Esophagus squamous epithelium (tissue), 5 donors: ENCODE data around the gene BRSK2. TPM values are rescaled to one million over a fixed set of nuclear protein-coding genes. Genes with fewer than 3 reads are reported as not detected.
A peak's percentile ranks its signal among the peaks of the same experiment; 100 is the strongest.

ENCODE experiments used
- DNase-seq: peaks from one replicate; lab custom pipeline; 2025; lab: John Stamatoyannopoulos, UW
- H3K27ac ChIP-seq, 4 donors: fragments of 200-600 bp; sonication (generic); one replicate each; pipeline ENCODE4 v1.5.1; 2016 to 2019; ENCODE audit warnings: mild to moderate bottlenecking in 1 of 4
- H3K27me3 ChIP-seq, 4 donors: fragments of 200-600 bp; sonication (generic); 1 replicate in 3 of 4; 2 replicates in 1 of 4; pipeline versions ENCODE4 v1.5.1 to v1.6.0; 2017 to 2021; ENCODE audit warnings: antibody characterized with exemption in 1 of 4
- H3K36me3 ChIP-seq, 3 donors: fragments of 200-600 bp; sonication (generic); one replicate each; pipeline ENCODE4 v1.5.1; 2016 to 2019
- H3K4me1 ChIP-seq, 3 donors: fragments of 200-600 bp; sonication (generic); one replicate each; pipeline ENCODE4 v1.5.1; 2017 to 2019
- H3K4me3 ChIP-seq, 4 donors: fragments of 200-600 bp; sonication (generic); 1 replicate in 3 of 4; 2 replicates in 1 of 4; pipeline ENCODE4 v1.5.1; 2016 to 2019; ENCODE audit warnings: mild to moderate bottlenecking in 2 of 4, moderate library complexity in 1 of 4
- H3K9me3 ChIP-seq, 3 donors: fragments of 200-600 bp; sonication (generic); one replicate each; pipeline ENCODE4 v1.5.1; 2016 to 2019
- CTCF ChIP-seq, 6 experiments: fragments of 450-650 bp in 4 of 6; fragments of 200-600 bp in 2 of 6; sonication (generic) in 2 of 6; IDR thresholded peaks; one replicate each; pipeline ENCODE4 v1.5.1; 2016 to 2019; ENCODE audit warnings: antibody characterized with exemption in 6 of 6, mild to moderate bottlenecking in 4 of 6, moderate library complexity in 4 of 6
- POLR2A ChIP-seq, 4 donors: fragments of 450-650 bp; IDR thresholded peaks; one replicate each; pipeline ENCODE4 v1.6.1; 2017; ENCODE audit warnings: antibody characterized with exemption in 4 of 4, mild to moderate bottlenecking in 4 of 4, moderate library complexity in 3 of 4
- WGBS, 2 donors: methylation state at CpG; one replicate each; pipeline ENCODE4 v1.1.5; 2018; 5-methylcytosine and 5-hydroxymethylcytosine counted together
- intact Hi-C: fragments of 100-400 bp; cut with DNase I; formaldehyde crosslinking; loops from one replicate; pipeline ENCODE4 v1.15.0; 2022
- total RNA-seq, 4 donors: library from RNA; depleted of rRNA; stranded (reverse); fragments of >200 nt; gene quantifications; one replicate each; pipeline ENCODE4 v1.1.0, GENCODE V29; 2016
- donor health status: DM: yes; HTN: yes; CAD: no.

The BRSK2 gene
- total RNA-seq, 4 donors from 2014 or later: 0.23 to 1.3 (median 0.35) TPM; not detected in 1

DNA sequence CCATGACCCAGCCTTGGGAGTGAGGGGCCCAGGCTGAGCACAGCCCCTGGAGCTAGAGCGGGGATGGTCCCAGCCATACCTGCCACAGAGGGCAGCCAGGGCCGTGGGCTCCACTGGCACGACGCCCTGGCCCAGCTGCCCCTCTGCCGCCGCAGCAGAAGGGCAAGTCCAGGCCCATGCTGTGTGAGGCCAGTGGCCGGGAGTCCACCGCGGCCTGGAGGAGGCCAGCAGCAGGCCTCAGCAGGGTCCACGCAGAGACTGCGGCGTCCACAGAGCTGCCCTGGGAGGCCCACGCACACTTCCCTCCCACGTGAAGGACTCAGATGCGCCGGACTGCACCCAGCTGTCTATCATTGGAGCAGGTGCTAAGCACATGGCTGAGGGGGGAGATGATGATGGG, 73.3 kb downstream of the BRSK2 start:
- H3K27me3 ChIP-seq: peaks cover 0 to 31% (median 3%) of the 10 kb centered on the region in 4 donors
- peaks cover 0 to 38% (median 0%) of the 10 kb centered on the region in 3 donors for H3K36me3 ChIP-seq
- no peak overlapping the region for H3K4me3 ChIP-seq
- 83% methylated on average over 2 of the region's 16 CpGs; no CpG with 5 or more reads in 1 of the 2 donors for WGBS, 2 donors
- H3K4me1 ChIP-seq: peaks cover 0 to 46% (median 14%) of the 10 kb centered on the region in 3 donors
- no peak for DNase-seq
- H3K9me3 ChIP-seq: no peaks in the 10 kb centered on the region
- TF ChIP-seq CTCF (IDR thresholded peaks at IDR 0.05) (no peak), POLR2A (IDR thresholded peaks at IDR 0.05) (no peak)
- intact Hi-C loops: no loop called here
- peak overlapping the region in 2 of 4 donors; percentile 15 to 90 for H3K27ac ChIP-seq

GRCh38 chr11:1466784-1467183, 77.0 kb downstream of the BRSK2 start:
- H3K4me1 ChIP-seq: peaks cover 0 to 12% (median 0%) of the 10 kb centered on the region in 3 donors
- H3K27me3 ChIP-seq: peaks cover 0 to 4% (median 0%) of the 10 kb centered on the region in 4 donors
- TF ChIP-seq POLR2A (IDR thresholded peaks at IDR 0.05) (no peak), CTCF (IDR thresholded peaks at IDR 0.05) (no peak)
- intact Hi-C loops: no loop called here
- 93 to 95% methylated on average over 10 to 15 of the region's 16 CpGs for WGBS, 2 donors
- no peak for DNase-seq
- H3K9me3 ChIP-seq: no peaks in the 10 kb centered on the region
- no peak overlapping the region for H3K4me3 ChIP-seq
- no peak overlapping the region for H3K27ac ChIP-seq
- H3K36me3 ChIP-seq: peaks cover 23 to 75% (median 25%) of the 10 kb centered on the region in 3 donors

- 64 to 81% methylated on average over 8 to 9 of the region's 9 CpGs for WGBS, 2 donors
- Histone ChIP-seq H3K27ac (peak overlapping the region in 1 of 4 donors; percentile 6), H3K4me1 (peaks cover 0 to 8% (median 0%) of the 10 kb centered on the region in 3 donors), H3K36me3 (peaks cover 23 to 80% (median 25%) of the 10 kb centered on the region in 3 donors), H3K9me3 (no peaks in the 10 kb centered on the region), H3K4me3 (no peak overlapping the region), H3K27me3 (no peaks in the 10 kb centered on the region)
- intact Hi-C loops: no loop called here
- no peak for DNase-seq
- TF ChIP-seq CTCF (IDR thresholded peaks at IDR 0.05) (no peak), POLR2A (IDR thresholded peaks at IDR 0.05) (no peak)
Measured at GRCh38 chr11:1467270-1467669, 77.5 kb downstream of the BRSK2 start.

- no peak for DNase-seq
- peaks cover 0 to 12% (median 0%) of the 10 kb centered on the region in 3 donors for H3K4me1 ChIP-seq
- H3K9me3 ChIP-seq: no peaks in the 10 kb centered on the region
- H3K27ac ChIP-seq: peak overlapping the region in 2 of 4 donors; percentile 30 to 50
- no peak overlapping the region for H3K4me3 ChIP-seq
- H3K27me3 ChIP-seq: no peaks in the 10 kb centered on the region
- intact Hi-C loops: no loop called here
- 88 to 91% methylated on average over 5 to 7 of the region's 18 CpGs for WGBS, 2 donors
- peaks cover 23 to 83% (median 25%) of the 10 kb centered on the region in 3 donors for H3K36me3 ChIP-seq
- TF ChIP-seq POLR2A (IDR thresholded peaks at IDR 0.05) (no peak), CTCF (IDR thresholded peaks at IDR 0.05) (no peak)
Measured at GRCh38 chr11:1468002-1468401, 78.3 kb downstream of the BRSK2 start.

GRCh38 chr11:1468473-1469066, 78.8 kb downstream of the BRSK2 start:
- no peaks in the 10 kb centered on the region for H3K9me3 ChIP-seq
- DNase-seq: no peak
- H3K27ac ChIP-seq: peak overlapping the region in 3 of 4 donors; percentile 8 to 50 (median 30)
- H3K4me3 ChIP-seq: no peak overlapping the region
- peaks cover 0 to 12% (median 0%) of the 10 kb centered on the region in 3 donors for H3K4me1 ChIP-seq
- intact Hi-C loops: no loop called here
- H3K36me3 ChIP-seq: peaks cover 23 to 87% (median 25%) of the 10 kb centered on the region in 3 donors
- WGBS, 2 donors: 80% methylated on average over 1 to 3 of the region's 19 CpGs
- H3K27me3 ChIP-seq: no peaks in the 10 kb centered on the region
- TF ChIP-seq CTCF (IDR thresholded peaks at IDR 0.05) (no peak), POLR2A (IDR thresholded peaks at IDR 0.05) (no peak)
